HepG2 (cell line): ENCODE measurements around the gene GRAMD1A. TPM values are rescaled to one million over a fixed set of nuclear protein-coding genes. Genes with fewer than 3 reads are reported as not detected.

Experiments used
- ATF3 ChIP-seq: sonication (generic); formaldehyde crosslinking; IDR thresholded peaks from 2 replicates; pipeline ENCODE4 v1.4.0; 2020; ENCODE audit warnings: missing genetic modification reagents
- GMEB2 ChIP-seq: IDR thresholded peaks from 2 replicates; pipeline ENCODE4 v1.6.1; 2016; ENCODE audit warnings: missing biosample characterization, missing genetic modification reagents, low read depth
- GPN1 ChIP-seq: sonication (generic); formaldehyde crosslinking; IDR thresholded peaks from 2 replicates; pipeline ENCODE4 v1.5.1; 2020; ENCODE audit warnings: missing genetic modification reagents, borderline replicate concordance
- HDAC2 ChIP-seq: sonication (generic); formaldehyde crosslinking; IDR thresholded peaks from 2 replicates; pipeline ENCODE4 v1.4.0; 2020; ENCODE audit warnings: missing genetic modification reagents
- HOXA5 ChIP-seq: sonication (generic); formaldehyde crosslinking; IDR thresholded peaks from 2 replicates; pipeline ENCODE4 v1.4.0; 2020; ENCODE audit warnings: missing genetic modification reagents
- IRX3 ChIP-seq: sonication (generic); formaldehyde crosslinking; IDR thresholded peaks from 2 replicates; pipeline ENCODE4 v1.8.1; 2023; ENCODE audit warnings: mild to moderate bottlenecking, low read depth, missing genetic modification reagents, borderline replicate concordance
- KMT2B ChIP-seq: IDR thresholded peaks from 2 replicates; pipeline ENCODE4 v1.6.1; 2016; ENCODE audit warnings: missing genetic modification reagents, missing compliant biosample characterization
- NFKB2 ChIP-seq: sonication (generic); formaldehyde crosslinking; IDR thresholded peaks from 2 replicates; pipeline ENCODE4 v1.4.0; 2020; ENCODE audit warnings: missing genetic modification reagents, borderline replicate concordance
- NR2C2 ChIP-seq: sonication (generic); formaldehyde crosslinking; IDR thresholded peaks from 2 replicates; pipeline ENCODE4 v1.4.0; 2020; ENCODE audit warnings: missing genetic modification reagents, mild to moderate bottlenecking, moderate library complexity, borderline replicate concordance
- PAF1 ChIP-seq: IDR thresholded peaks from 2 replicates; pipeline ENCODE4 v1.6.1; 2016; ENCODE audit warnings: missing genetic modification reagents, missing compliant biosample characterization
- PHF20 ChIP-seq: sonication (generic); formaldehyde crosslinking; IDR thresholded peaks from 2 replicates; pipeline ENCODE4 v1.5.0; 2020; ENCODE audit warnings: mild to moderate bottlenecking, missing genetic modification reagents
- TAF15 ChIP-seq: fragments of 200-400 bp; formaldehyde crosslinking; IDR thresholded peaks from one replicate; pipeline ENCODE4 v1.6.1; 2018; ENCODE audit warnings: mild to moderate bottlenecking, low read depth, low read length; ENCODE audit not compliant: poor library complexity, severe bottlenecking
- ZFP37 ChIP-seq: sonication (generic); formaldehyde crosslinking; IDR thresholded peaks from 2 replicates; pipeline ENCODE4 v1.4.0; 2020; ENCODE audit warnings: missing genetic modification reagents, borderline replicate concordance
- ZKSCAN1 ChIP-seq: fragments of 150-350 bp; IDR thresholded peaks from 2 replicates; pipeline ENCODE4 v1.6.1; 2014; ENCODE audit warnings: low read length
- ZNF20 ChIP-seq: sonication (generic); formaldehyde crosslinking; IDR thresholded peaks from 2 replicates; pipeline ENCODE4 v1.4.0; 2020; ENCODE audit warnings: mild to moderate bottlenecking, moderate library complexity, missing genetic modification reagents
- ZNF547 ChIP-seq: sonication (generic); formaldehyde crosslinking; IDR thresholded peaks from 2 replicates; pipeline ENCODE4 v1.5.1; 2020; ENCODE audit warnings: mild to moderate bottlenecking, missing genetic modification reagents
- ZNF569 ChIP-seq: sonication (generic); formaldehyde crosslinking; IDR thresholded peaks from 2 replicates; pipeline ENCODE4 v1.5.0; 2020; ENCODE audit warnings: mild to moderate bottlenecking, missing genetic modification reagents, moderate library complexity, borderline replicate concordance
- ZNF776 ChIP-seq: sonication (generic); formaldehyde crosslinking; IDR thresholded peaks from 2 replicates; pipeline ENCODE4 v1.4.0; 2020; ENCODE audit warnings: mild to moderate bottlenecking, missing genetic modification reagents
- ZNF790 ChIP-seq: sonication (generic); formaldehyde crosslinking; IDR thresholded peaks from 2 replicates; pipeline ENCODE4 v1.8.0; 2022; ENCODE audit warnings: missing genetic modification reagents, mild to moderate bottlenecking, borderline replicate concordance
- polyA plus RNA-seq, 8 experiments: library from polyadenylated mRNA; depleted of rRNA in 3 of 8; stranded (reverse) in 7 of 8; unstranded in 1 of 8; fragments of >200 nt; fragmentation: Illumina TruSeq in 4 of 8; extraction: Trizol in 4 of 8; gene quantifications; 2 replicates each; pipeline versions ENCODE4 v1.2.1 to v1.2.3, GENCODE V29; 2011 to 2016; ENCODE audit warnings: low read depth in 4 of 8, missing spikeins in 1 of 8, mixed read lengths in 1 of 8; ENCODE audit not compliant: insufficient read depth in 1 of 8
- total RNA-seq, 5 experiments: library from RNA; depleted of rRNA; stranded (reverse); fragments of >200 nt; fragmentation: Illumina TruSeq; extraction: Trizol; gene quantifications; 2 replicates each; pipeline ENCODE4 v1.2.3, GENCODE V29; 2016; ENCODE audit warnings: low read depth in 1 of 5
- TF ChIP-seq, protein P1 (sequence below): sonication (generic); formaldehyde crosslinking; IDR thresholded peaks from one replicate; pipeline ENCODE4 v1.5.1; 2020; ENCODE audit warnings: mild to moderate bottlenecking, missing genetic modification reagents; ENCODE audit errors: not compliant biosample characterization

GRAMD1A gene
- total and polyA plus RNA-seq, 2 of the 13 experiments (the other 11 are each of a cell fraction or from before 2014, with no cell fraction given), result 14.7 to 181 TPM

- TF ChIP-seq PAF1 (CRISPR knock-in tag), result no peak
- TF ChIP-seq HOXA5 (CRISPR knock-in tag), result no peak
- TF ChIP-seq ATF3 (CRISPR knock-in tag), result no peak
- no peak for TF ChIP-seq GMEB2 (CRISPR knock-in tag)
- TF ChIP-seq HDAC2, result no peak
- no peak for TF ChIP-seq KMT2B
- TF ChIP-seq NR2C2 (CRISPR knock-in tag), result 0 out of 2 replicates have a peak, but pooled peaks have one; percentile 21
- TF ChIP-seq IRX3 (CRISPR knock-in tag), result no peak
- TF ChIP-seq ZNF790 (CRISPR knock-in tag), result no peak
- no peak for TF ChIP-seq ZNF547 (CRISPR knock-in tag)
- TF ChIP-seq ZNF776 (CRISPR knock-in tag), result no peak
- TF ChIP-seq, protein P1, sequence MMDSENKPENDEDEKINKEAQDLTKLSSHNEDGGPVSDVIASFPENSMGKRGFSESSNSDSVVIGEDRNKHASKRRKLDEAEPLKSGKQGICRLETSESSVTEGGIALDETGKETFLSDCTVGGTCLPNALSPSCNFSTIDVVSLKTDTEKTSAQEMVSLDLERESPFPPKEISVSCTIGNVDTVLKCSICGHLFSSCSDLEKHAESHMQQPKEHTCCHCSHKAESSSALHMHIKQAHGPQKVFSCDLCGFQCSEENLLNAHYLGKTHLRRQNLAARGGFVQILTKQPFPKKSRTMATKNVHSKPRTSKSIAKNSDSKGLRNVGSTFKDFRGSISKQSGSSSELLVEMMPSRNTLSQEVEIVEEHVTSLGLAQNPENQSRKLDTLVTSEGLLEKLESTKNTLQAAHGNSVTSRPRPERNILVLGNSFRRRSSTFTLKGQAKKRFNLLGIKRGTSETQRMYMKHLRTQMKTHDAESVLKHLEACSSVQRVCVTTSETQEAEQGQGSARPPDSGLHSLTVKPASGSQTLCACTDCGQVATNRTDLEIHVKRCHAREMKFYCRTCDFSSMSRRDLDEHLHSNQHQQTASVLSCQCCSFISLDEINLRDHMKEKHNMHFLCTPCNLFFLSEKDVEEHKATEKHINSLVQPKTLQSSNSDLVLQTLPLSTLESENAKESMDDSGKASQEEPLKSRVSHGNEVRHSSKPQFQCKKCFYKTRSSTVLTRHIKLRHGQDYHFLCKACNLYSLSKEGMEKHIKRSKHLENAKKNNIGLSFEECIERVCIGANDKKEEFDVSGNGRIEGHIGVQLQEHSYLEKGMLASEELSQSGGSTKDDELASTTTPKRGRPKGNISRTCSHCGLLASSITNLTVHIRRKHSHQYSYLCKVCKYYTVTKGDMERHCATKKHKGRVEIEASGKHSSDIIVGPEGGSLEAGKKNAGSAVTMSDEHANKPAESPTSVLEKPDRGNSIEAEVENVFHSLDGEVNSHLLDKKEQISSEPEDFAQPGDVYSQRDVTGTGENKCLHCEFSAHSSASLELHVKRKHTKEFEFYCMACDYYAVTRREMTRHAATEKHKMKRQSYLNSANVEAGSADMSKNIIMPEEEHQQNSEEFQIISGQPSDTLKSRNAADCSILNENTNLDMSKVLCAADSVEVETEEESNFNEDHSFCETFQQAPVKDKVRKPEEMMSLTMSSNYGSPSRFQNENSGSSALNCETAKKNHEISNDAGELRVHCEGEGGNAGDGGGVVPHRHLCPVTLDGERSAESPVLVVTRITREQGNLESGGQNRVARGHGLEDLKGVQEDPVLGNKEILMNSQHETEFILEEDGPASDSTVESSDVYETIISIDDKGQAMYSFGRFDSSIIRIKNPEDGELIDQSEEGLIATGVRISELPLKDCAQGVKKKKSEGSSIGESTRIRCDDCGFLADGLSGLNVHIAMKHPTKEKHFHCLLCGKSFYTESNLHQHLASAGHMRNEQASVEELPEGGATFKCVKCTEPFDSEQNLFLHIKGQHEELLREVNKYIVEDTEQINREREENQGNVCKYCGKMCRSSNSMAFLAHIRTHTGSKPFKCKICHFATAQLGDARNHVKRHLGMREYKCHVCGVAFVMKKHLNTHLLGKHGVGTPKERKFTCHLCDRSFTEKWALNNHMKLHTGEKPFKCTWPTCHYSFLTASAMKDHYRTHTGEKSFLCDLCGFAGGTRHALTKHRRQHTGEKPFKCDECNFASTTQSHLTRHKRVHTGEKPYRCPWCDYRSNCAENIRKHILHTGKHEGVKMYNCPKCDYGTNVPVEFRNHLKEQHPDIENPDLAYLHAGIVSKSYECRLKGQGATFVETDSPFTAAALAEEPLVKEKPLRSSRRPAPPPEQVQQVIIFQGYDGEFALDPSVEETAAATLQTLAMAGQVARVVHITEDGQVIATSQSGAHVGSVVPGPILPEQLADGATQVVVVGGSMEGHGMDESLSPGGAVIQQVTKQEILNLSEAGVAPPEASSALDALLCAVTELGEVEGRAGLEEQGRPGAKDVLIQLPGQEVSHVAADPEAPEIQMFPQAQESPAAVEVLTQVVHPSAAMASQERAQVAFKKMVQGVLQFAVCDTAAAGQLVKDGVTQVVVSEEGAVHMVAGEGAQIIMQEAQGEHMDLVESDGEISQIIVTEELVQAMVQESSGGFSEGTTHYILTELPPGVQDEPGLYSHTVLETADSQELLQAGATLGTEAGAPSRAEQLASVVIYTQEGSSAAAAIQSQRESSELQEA (CRISPR knock-in tag), result no peak
- TF ChIP-seq NFKB2 (CRISPR knock-in tag), result no peak
- TF ChIP-seq ZNF20, result no peak
- TF ChIP-seq ZNF569, result no peak
- no peak for TF ChIP-seq GPN1 (CRISPR knock-in tag)
- no peak for TF ChIP-seq ZFP37 (CRISPR knock-in tag)
- TF ChIP-seq PHF20 (CRISPR knock-in tag), result 0 out of 2 replicates have a peak, but pooled peaks have one; percentile 29
- no peak for TF ChIP-seq ZKSCAN1
- no peak for TF ChIP-seq TAF15
These were observed 751 bp downstream of the GRAMD1A start (continued) for GRCh38 chr19:35000647-35001501.
